GM19467 (cell line): Measurements from ENCODE around the gene OARD1.

Experiments
- ATAC-seq: cut with Tn5 transposase; IDR thresholded peaks from one replicate; pipeline ENCODE4 v1.9.1; 2021; ENCODE audit warnings: mild to moderate bottlenecking, moderate library complexity; ENCODE audit not compliant: unreplicated experiment

The OARD1 gene

DNA sequence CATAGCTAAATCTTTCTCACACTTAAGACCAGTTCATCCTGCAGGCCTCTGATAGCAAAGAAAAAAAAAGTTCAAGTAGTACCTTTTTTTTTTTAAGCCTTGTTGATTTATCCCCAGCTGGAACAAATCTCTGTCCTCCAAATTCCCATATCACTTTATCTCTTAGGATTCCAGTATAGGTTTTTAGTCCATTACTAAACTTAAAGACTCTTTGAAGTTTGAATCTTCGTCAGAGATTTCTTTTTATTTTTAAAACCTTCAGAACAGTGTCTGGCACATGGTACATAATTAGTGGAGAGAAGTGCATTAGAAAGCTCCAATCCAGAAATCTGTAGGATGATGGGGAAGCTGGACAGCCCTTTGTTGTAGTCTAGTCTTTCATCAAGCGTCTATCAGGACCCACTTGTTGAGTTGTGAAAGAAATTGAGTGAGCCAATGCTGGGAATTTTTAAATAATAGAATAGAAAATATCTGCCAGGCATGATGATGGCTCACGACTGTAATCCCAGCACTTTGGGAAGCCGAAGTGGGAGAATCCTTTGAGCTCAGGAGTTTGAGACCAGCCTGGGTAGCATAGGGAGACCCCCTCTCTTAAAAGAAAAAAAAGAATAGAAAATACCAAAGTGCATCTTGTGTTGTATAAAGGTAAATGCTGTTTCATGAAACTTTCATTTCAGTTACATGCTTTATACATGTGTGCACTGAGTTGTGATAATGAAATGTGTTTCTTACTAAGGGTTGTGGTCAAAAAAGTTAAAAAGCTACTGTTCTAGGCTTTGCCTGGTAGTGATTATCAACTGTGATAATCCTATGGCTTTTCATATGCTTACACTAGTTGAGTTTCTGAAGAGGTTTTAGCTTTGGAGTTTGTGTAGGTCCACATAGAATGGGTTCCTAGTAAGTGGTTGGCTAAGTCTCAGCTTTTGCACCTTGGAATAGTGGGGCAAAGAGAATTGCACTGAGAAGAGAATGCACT is 3.8 kb upstream of the OARD1 start:
- ATAC-seq, result no peak

- ATAC-seq, result no peak
Observed at GRCh38 chr6:41074692-41075436, 2.7 kb upstream of the OARD1 start.

DNA sequence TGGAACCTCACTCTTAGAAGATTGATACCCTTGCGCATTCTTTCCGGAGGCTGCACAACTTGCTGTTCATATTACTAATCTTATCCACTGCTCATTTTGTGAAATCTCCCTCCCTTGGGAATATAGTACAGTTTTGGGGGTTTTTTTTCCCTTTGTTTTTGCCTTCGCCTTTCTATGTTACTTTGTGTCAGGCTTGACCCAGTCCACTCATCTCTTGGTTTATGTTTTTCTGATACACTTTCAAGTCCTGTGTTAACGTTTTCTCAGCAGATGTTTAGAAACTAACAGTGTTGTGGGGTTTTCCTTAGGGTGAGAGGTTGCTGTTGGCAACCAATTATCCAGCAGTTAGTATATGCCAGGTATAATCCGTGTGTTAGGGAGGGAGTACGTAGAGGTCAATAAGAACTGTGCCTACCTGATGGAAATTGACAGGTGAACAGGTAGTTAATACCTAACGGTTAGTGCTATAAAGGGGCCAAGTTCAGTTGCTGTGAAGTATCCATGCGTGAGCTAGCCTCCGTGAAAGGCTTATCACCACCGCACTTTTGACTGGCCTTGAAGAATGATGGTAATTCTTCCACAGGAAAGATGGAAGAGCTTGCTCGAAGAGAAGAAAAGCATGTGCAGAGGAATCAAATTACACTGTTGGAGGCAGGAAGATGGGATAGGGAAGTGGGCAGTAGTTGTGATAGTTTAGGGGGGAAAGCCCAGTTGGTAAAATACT is 2.0 kb upstream of the OARD1 start:
- no peak for ATAC-seq

- peak; percentile 21 for ATAC-seq
Observed at GRCh38 chr6:41073203-41073967, 1.2 kb upstream of the OARD1 start.

DNA sequence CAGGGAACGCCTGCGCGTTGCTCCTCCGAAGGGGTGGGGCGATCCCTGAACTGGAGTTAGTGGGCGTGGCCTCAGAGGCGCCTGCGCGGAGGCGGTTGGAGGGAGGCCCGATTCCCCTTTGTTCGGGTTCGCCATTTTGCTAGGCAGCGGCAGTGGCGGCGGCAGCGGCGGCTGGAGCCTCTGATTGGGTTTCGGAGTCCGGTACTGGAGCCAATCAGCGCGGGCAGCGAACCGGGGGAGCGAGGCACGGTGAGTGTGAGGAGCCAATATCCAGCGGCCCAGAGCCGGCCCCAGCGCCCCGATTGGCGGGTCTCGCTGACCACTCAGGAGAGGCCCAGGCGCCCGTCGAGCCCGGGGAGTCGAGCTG is 663 bp upstream of the OARD1 start, which contains the start of gene NFYA:
Gene NFYA (plus strand): TSS at position 139 of the 367 bp plus-strand sequence. CDS start 6,116 bp downstream, outside the sequence.
- ATAC-seq, result peak; percentile 60

GRCh38 chr6:41071501-41071922 is 644 bp downstream of the OARD1 start:
- peak; percentile 19 for ATAC-seq

- no peak for ATAC-seq
Observed at GRCh38 chr6:41066867-41067304, 5.3 kb downstream of the OARD1 start.

GRCh38 chr6:41065550-41066026 is 6.6 kb downstream of the OARD1 start:
- no peak for ATAC-seq

- no peak for ATAC-seq
Observed at GRCh38 chr6:41064841-41065240, 7.3 kb downstream of the OARD1 start.

DNA sequence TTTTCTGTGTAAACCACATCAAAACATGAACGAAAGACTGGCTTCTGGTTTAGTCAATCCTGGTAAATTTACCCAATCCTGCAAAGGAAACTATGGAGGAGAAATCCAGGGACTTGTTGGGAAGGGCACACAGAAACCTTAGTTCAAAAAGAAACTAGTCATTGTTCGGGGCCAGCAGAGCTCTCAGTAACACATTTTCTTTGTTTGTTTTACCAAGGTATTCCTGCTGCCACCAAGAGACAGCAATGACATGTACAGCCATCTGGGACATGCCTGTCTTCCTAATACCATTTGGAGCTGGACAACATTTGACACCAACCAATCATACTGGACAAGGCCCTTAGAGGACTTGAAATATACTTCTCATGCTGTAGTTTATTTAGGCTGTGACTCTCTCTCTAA is 8.3 kb downstream of the OARD1 start:
- ATAC-seq, result no peak

DNA sequence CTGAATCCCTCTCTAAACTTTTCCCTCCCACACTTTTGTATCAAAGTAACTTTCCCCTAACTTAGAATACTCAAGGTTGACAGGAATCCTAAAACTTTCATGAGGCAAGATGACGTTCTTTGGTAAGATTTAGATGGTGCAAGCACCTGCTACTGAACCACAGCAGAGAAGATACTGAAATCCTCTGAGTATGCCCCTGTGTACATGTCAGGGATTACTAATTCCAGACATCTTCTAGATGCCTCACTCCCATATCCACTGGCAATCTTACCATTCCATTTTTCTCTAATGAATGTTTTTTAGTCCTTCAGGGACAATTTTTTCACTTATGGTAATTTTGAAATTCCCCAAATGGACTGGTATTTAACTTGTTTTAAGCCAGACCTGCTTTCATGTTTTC is 10.1 kb downstream of the OARD1 start:
- ATAC-seq, result no peak

DNA sequence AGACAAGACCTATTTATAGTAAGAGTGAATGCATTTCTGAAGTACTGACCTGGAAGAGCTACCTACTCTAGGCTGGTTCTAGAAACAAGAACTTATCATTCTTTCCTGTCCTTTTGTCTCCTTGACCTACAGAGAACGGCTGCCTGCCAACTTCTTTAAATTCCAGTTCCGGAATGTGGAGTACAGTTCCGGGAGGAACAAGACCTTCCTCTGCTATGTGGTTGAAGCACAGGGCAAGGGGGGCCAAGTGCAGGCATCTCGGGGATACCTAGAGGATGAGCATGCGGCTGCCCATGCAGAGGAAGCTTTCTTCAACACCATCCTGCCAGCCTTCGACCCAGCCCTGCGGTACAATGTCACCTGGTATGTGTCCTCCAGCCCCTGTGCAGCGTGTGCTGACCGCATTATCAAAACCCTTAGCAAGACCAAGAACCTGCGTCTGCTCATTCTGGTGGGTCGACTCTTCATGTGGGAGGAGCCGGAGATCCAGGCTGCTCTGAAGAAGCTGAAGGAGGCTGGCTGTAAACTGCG is 10.9 kb downstream of the OARD1 start:
- ATAC-seq, result no peak

DNA sequence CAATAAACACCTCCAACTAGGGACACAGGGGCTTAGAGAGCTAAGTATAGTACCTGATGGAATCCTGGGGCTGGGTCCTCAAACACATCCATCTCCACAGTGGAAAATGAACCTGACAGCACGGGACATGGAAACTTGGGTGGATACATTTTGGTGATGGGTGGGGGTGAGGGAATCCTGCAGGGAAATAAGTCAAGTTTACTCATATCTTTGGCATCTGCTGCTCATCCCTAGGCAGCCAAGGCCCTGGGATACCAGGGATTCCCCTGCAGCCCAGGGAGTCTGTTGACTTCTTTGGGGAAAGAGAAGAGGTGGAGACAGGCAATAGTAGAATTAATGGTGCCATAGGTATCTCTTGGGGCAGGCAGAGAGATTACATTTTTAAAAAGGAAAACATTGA is 12.6 kb downstream of the OARD1 start:
- no peak for ATAC-seq

DNA sequence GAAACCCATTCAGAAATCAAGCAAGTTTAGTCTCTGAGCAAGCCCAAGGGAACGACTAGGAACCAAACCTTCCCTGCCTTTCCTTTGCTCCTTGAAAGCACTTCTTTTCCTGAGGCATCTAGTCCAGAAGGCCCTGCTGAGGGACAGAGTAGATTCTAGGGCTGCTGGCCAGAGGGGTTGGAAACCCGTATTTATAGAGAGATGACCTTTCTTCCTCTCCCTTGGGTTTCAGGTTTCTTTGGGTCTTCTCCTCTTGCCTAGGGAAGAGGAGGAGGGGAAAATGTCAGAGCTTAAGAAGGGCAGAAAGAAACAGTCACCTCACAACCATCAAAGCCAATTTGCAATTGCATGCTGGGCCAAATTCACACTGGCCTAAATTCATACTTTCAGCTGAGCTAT is 13.4 kb downstream of the OARD1 start:
- ATAC-seq, result no peak

DNA sequence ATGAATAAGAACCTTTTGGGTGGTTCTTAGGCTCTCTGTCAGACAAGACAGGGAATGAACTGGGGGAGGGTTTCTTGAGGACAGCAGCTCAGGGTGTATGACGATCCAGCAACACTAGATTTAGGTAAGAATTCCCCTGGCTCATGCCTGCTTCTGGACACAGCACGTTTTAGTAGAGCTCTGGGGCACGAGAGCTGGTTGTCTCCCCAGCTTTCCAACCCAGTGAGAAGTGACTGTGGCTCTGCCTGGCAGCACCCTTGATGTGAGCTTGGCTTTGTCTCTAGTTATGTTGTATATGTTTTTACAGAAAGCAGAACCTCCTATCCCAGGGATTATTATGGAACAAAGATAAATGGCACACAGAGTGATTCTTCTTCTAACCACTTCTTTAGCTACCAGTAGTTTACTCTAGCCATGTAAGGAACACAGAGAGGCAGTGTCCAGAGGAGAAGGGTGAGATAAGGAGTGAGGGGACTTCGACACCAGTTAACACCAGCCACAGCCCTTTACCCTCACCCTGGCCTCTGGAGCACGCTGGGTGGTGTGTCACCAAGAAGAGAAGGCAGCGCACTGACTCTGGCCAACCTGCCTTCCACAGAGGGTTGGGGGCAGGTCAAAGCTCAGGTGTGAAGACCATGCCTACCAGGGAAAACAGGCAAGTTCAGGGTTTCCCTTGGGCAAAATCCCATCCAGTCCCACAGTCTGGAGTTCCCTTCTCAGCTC is 15.2 kb downstream of the OARD1 start:
- no peak for ATAC-seq

DNA sequence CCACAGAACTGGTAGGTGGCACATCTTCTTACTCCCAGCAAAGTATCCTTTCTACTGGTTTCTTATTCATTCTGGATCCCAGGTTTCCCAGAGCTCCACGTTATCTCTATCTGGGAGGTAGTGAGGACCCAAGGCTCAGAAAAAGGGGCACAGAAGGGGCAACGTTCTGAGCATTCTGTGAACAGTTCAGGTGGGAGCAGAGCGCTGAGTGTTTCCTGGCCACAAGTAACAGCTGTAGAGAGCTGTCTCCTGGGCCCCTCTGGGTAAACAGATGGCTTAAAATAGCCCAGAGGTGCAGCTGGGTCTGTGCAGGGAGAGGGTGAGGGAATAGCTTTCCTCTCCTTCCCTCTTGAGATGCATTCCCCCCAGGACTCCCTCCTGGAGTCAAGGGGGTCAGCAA is 17.0 kb downstream of the OARD1 start:
- no peak for ATAC-seq

- ATAC-seq, result no peak
Observed at GRCh38 chr6:41054511-41054910, 17.6 kb downstream of the OARD1 start.

GRCh38 chr6:41053041-41053440 is 19.1 kb downstream of the OARD1 start, which contains the start of gene APOBEC2:
TSS of gene APOBEC2 (plus strand) at chr6:41053202. CDS start at chr6:41053348, 146 bp downstream.
- ATAC-seq, result no peak

DNA sequence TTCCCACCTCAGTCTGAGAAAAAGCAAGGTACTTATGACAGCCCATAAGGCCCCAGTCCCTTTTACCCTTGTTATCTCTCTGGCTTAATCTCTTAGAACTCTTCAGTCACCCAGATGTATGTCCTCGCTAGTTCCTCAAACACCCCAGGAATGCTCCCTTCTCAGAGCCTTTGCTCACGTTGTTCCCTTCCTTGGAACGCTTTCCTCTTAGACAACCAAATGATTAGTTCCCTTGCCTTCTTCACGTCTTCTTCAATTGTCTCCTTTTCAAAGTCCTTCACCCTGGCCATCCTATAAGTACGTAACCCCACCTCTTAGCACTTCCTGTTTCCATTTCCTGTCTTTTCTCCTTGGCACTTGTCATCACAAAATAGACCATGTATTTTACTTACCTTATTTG is 20.3 kb downstream of the OARD1 start:
- ATAC-seq, result no peak
